IMR-90 (cell line): ENCODE data around the gene PARD3. TPM values are rescaled to one million over a fixed set of nuclear protein-coding genes. Genes with fewer than 3 reads are reported as not detected.

Source experiments
- ATAC-seq: fragments of 200-7000 bp; cut with Tn5 transposase; 2 replicates; pipeline ENCODE4 v1.9.1; 2020; ENCODE audit warnings: low read depth, mild to moderate bottlenecking, moderate library complexity
- BruUV-seq: library from RNA; stranded (reverse); fragments of 400-500 nt; replicated peaks from 2 replicates; lab custom pipeline; 2021; lab: Mats Ljungman, UMichigan
- CTCF ChIA-PET: fragments of 300-600 bp; formaldehyde crosslinking; extraction: SDS; loops from one replicate; lab custom pipeline; 2021; ENCODE audit warnings: antibody characterized with exemption; lab: Yijun Ruan, JAX
- POLR2A ChIA-PET: fragments of 300-600 bp; sonication (Branson Sonifier 250); formaldehyde crosslinking; loops from one replicate; lab custom pipeline; 2022; ENCODE audit warnings: antibody characterized with exemption; ENCODE audit not compliant: unreplicated experiment; lab: Charles Lee
- DNase-seq: peaks from one replicate; pipeline ENCODE4 v3.0.0; 2013
- H2AFZ ChIP-seq: replicated peaks from 2 replicates; pipeline ENCODE3; 2013; ENCODE audit warnings: low read length, mild to moderate bottlenecking; ENCODE audit not compliant: poor library complexity
- H2AK5ac ChIP-seq: 2 replicates; pipeline ENCODE4 v1.6.1; 2013; ENCODE audit warnings: low read depth, low read length, inconsistent platforms
- H2AK9ac ChIP-seq: replicated peaks from 2 replicates; pipeline ENCODE3; 2013; ENCODE audit warnings: mild to moderate bottlenecking, low read depth, low read length, moderate library complexity; ENCODE audit not compliant: poor library complexity
- H2BK120ac ChIP-seq: 2 replicates; pipeline ENCODE4 v1.6.1; 2013; ENCODE audit warnings: low read depth, low read length, inconsistent platforms
- H2BK15ac ChIP-seq: 3 replicates; pipeline ENCODE4 v1.6.1; 2013; ENCODE audit warnings: low read depth, low read length, inconsistent platforms
- H2BK20ac ChIP-seq: 2 replicates; pipeline ENCODE4 v1.6.1; 2013; ENCODE audit warnings: low read depth, mild to moderate bottlenecking, inconsistent platforms, low read length, moderate library complexity
- H2BK5ac ChIP-seq: 2 replicates; pipeline ENCODE4 v1.6.1; 2013; ENCODE audit warnings: mild to moderate bottlenecking, low read depth, low read length, inconsistent platforms; ENCODE audit not compliant: poor library complexity, severe bottlenecking
- H3K14ac ChIP-seq: replicated peaks from 2 replicates; pipeline ENCODE4 v1.6.1; 2013; ENCODE audit warnings: low read depth, low read length, inconsistent platforms
- H3K18ac ChIP-seq: 2 replicates; pipeline ENCODE4 v1.6.1; 2013; ENCODE audit warnings: low read depth, low read length, control low read depth
- H3K23ac ChIP-seq: 2 replicates; pipeline ENCODE4 v1.6.1; 2013; ENCODE audit warnings: low read depth, low read length, inconsistent platforms
- H3K27ac ChIP-seq: 2 replicates; pipeline ENCODE4 v1.5.1; 2013; ENCODE audit warnings: mild to moderate bottlenecking, control low read depth, low read length; ENCODE audit not compliant: insufficient read depth
- H3K27me3 ChIP-seq: 2 replicates; pipeline ENCODE4 v1.6.1; 2013; ENCODE audit warnings: low read length; ENCODE audit not compliant: control insufficient read depth, insufficient read depth
- H3K36me3 ChIP-seq: 2 replicates; pipeline ENCODE4 v1.6.1; 2013; ENCODE audit warnings: low read length, mixed read lengths; ENCODE audit not compliant: control insufficient read depth, insufficient read depth
- H3K4ac ChIP-seq: 2 replicates; pipeline ENCODE4 v1.6.1; 2013; ENCODE audit warnings: low read depth, low read length, inconsistent platforms
- H3K4me1 ChIP-seq: 2 replicates; pipeline ENCODE4 v1.6.1; 2013; ENCODE audit warnings: low read length, mixed read lengths; ENCODE audit not compliant: control insufficient read depth, insufficient read depth
- H3K4me2 ChIP-seq: 2 replicates; pipeline ENCODE4 v1.6.1; 2013; ENCODE audit warnings: low read depth, mild to moderate bottlenecking, control low read depth, low read length, moderate library complexity
- H3K4me3 ChIP-seq: 2 replicates; pipeline ENCODE4 v1.5.1; 2013; ENCODE audit warnings: low read depth, mild to moderate bottlenecking, control low read depth, low read length, moderate library complexity; ENCODE audit not compliant: insufficient read depth
- H3K56ac ChIP-seq: 2 replicates; pipeline ENCODE4 v1.6.1; 2013; ENCODE audit warnings: low read length, inconsistent platforms; ENCODE audit not compliant: insufficient read depth; ENCODE audit errors: extremely low read depth
- H3K79me1 ChIP-seq, 2 experiments: 2 replicates each; pipeline ENCODE4 v1.6.1; 2013; ENCODE audit warnings: low read length in 2 of 2, inconsistent platforms in 1 of 2, low read depth in 1 of 2
- H3K9ac ChIP-seq: 2 replicates; pipeline ENCODE4 v1.6.1; 2013; ENCODE audit warnings: low read depth, low read length, control low read depth
- H3K9me1 ChIP-seq: 2 replicates; pipeline ENCODE4 v1.6.1; 2013; ENCODE audit warnings: low read length, inconsistent platforms; ENCODE audit not compliant: insufficient read depth
- H3K9me3 ChIP-seq: 2 replicates; pipeline ENCODE4 v1.6.1; 2013; ENCODE audit warnings: low read length; ENCODE audit not compliant: control insufficient read depth, insufficient read depth
- H4K20me1 ChIP-seq: 2 replicates; pipeline ENCODE4 v1.6.1; 2013; ENCODE audit warnings: low read length, inconsistent platforms; ENCODE audit not compliant: insufficient read depth
- H4K5ac ChIP-seq: 2 replicates; pipeline ENCODE4 v1.6.1; 2013; ENCODE audit warnings: mild to moderate bottlenecking, low read depth, low read length, control low read depth
- H4K8ac ChIP-seq, 2 experiments: 2 replicates each; pipeline ENCODE4 v1.6.1; 2013; ENCODE audit warnings: low read depth in 2 of 2, low read length in 2 of 2, control low read depth in 1 of 2, inconsistent platforms in 1 of 2
- H4K91ac ChIP-seq: 2 replicates; pipeline ENCODE4 v1.6.1; 2013; ENCODE audit warnings: low read depth, low read length, inconsistent platforms; ENCODE audit not compliant: insufficient read depth
- BHLHE40 ChIP-seq: fragments of 150-350 bp; IDR thresholded peaks from 2 replicates; pipeline ENCODE4 v1.6.1; 2016; ENCODE audit warnings: mild to moderate bottlenecking, low read depth, low read length
- MAFK ChIP-seq: IDR thresholded peaks from 2 replicates; pipeline ENCODE4 v1.6.1; 2012; ENCODE audit warnings: low read depth, low read length, improper control_type of control experiment
- WGBS, 2 experiments: methylation state at CpG; one replicate each; pipeline versions ENCODE4 v1.1.5 to v1.1.7; 2013; ENCODE audit warnings: missing lambda C conversion rate in 2 of 2; ENCODE audit not compliant: insufficient read length in 1 of 2; ENCODE audit errors: extremely low coverage in 2 of 2; 5-methylcytosine and 5-hydroxymethylcytosine counted together
- dilution Hi-C: fragments of 300-500 bp; cut with HindIII; formaldehyde crosslinking; loops from one replicate; pipeline ENCODE4 v1.14.3; 2018; ENCODE audit warnings: low sequenced_read_pairs; ENCODE audit not compliant: unreplicated experiment
- in situ Hi-C: fragments of 300-500 bp; cut with MboI; formaldehyde crosslinking; loops from 3 replicates; pipeline ENCODE4 v1.14.3; 2019; ENCODE audit warnings: low sequenced_read_pairs, inconsistent platforms, mixed read lengths
- intact Hi-C: fragments of 100-400 bp; cut with micrococcal nuclease; formaldehyde crosslinking; loops from 2 replicates; pipeline ENCODE4 v1.10.0; 2022
- polyA plus RNA-seq, 3 experiments: library from polyadenylated mRNA; depleted of rRNA; stranded (reverse); fragments of >200 nt; gene quantifications; 2 replicates each; pipeline ENCODE4 v1.2.3, GENCODE V29; 2012; ENCODE audit warnings: low replicate concordance in 1 of 3
- total RNA-seq: library from RNA; depleted of rRNA; stranded (reverse); fragments of >200 nt; gene quantifications from 2 replicates; pipeline ENCODE4 v1.2.3, GENCODE V29; 2012

PARD3 gene
- total and polyA plus RNA-seq, 2 of the 4 experiments (the other 2 are of a cell fraction): 14.6 to 37.5 TPM

GRCh38 chr10:34121781-34122622 is 693.1 kb downstream of the PARD3 start:
- dilution Hi-C loops (no loop called here), in situ Hi-C loops (loop anchor here (25.0 kb wide), 1 partner anchor 785 kb away; the partner anchor contains the start of gene NRP1), intact Hi-C loops (loop anchor here (5.0 kb wide), 1 partner anchor 790 kb away; the partner anchor contains the start of gene NRP1)
- peaks cover 3% of the 10 kb centered on the region for H3K4me1 ChIP-seq
- 17% methylated on average over 4 of the region's 7 CpGs; no CpG with 5 or more reads in 1 of the 2 experiments for WGBS, 2 experiments
- no peak overlapping the region for H2BK15ac ChIP-seq
- H2BK5ac ChIP-seq: no peak overlapping the region
- CTCF ChIA-PET: no interaction called here
- no peak overlapping the region for H2AK9ac ChIP-seq
- no peaks in the 10 kb centered on the region for H3K79me1 ChIP-seq
- TF ChIP-seq MAFK: 0 out of 2 replicates have a peak, but pooled peaks have one; percentile 13
- no peak for TF ChIP-seq BHLHE40
- H2BK120ac ChIP-seq: no peak overlapping the region
- H3K23ac ChIP-seq: no peak overlapping the region
- ATAC-seq: peak; percentile 81
- H3K14ac ChIP-seq: no peak overlapping the region
- no peaks in the 10 kb centered on the region for H3K27me3 ChIP-seq
- no peak overlapping the region for H3K4ac ChIP-seq
- no peak overlapping the region for H3K9ac ChIP-seq
- POLR2A ChIA-PET: no interaction called here
- peak overlapping the region; percentile 29 for H3K4me2 ChIP-seq
- no peaks in the 10 kb centered on the region for H4K20me1 ChIP-seq
- H3K18ac ChIP-seq: no peak overlapping the region
- no peak overlapping the region for H2AK5ac ChIP-seq
- H4K5ac ChIP-seq: no peak overlapping the region
- BruUV-seq: no TSS peak
- no peak overlapping the region for H4K91ac ChIP-seq
- no peak overlapping the region for H3K4me3 ChIP-seq
- no peak overlapping the region for H2AFZ ChIP-seq
- H2BK20ac ChIP-seq: no peak overlapping the region
- no peaks in the 10 kb centered on the region for H3K36me3 ChIP-seq
- no peak overlapping the region for H4K8ac ChIP-seq
- no peak overlapping the region for H3K56ac ChIP-seq
- peak; percentile 71 for DNase-seq
- no peak overlapping the region for H3K27ac ChIP-seq
- no peaks in the 10 kb centered on the region for H3K9me3 ChIP-seq
- H3K9me1 ChIP-seq: no peaks in the 10 kb centered on the region
